ENCODE measurements around the gene NR6A1. TPM values are rescaled to one million over a fixed set of nuclear protein-coding genes. Genes with fewer than 3 reads are reported as not detected.
A peak's percentile ranks its signal among the peaks of the same experiment; 100 is the strongest.

Gene NR6A1
- total RNA-seq, 1 experiment from 2014 or later, result 164 TPM

DNA sequence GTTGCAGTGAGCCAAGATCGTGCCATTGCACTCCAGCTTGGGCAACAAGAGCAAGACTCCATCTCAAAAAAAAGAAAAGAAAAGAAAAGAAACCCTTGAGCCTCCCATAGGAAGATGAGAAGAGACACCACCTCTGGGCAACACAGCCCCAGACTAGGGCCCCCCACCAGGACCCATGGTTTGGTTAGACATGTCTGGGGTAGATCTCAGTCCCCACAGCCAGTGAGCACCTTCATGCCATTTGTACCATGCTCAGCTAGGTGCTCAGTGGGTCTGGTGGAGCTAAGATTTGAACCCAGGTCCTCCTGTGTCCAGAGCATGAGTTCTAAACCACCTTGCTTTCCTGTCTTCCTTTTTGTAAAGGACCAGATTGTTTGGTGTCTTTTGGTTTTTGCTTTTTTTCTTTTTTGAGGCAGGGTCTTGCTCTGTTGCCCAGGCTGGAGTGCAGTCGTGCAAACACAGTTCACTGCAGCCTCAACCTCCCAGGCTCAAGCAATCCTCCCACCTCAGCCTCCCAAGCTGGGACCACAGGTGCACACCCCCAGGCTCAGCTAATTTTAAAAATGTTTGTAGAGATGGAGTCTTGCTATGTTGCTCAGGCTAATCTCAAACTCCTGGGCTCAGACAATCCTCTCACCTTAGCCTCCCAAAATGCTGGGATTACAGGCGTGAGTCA, 17.6 kb upstream of the NR6A1 start (continued):
- TF ChIP-seq, protein P1, sequence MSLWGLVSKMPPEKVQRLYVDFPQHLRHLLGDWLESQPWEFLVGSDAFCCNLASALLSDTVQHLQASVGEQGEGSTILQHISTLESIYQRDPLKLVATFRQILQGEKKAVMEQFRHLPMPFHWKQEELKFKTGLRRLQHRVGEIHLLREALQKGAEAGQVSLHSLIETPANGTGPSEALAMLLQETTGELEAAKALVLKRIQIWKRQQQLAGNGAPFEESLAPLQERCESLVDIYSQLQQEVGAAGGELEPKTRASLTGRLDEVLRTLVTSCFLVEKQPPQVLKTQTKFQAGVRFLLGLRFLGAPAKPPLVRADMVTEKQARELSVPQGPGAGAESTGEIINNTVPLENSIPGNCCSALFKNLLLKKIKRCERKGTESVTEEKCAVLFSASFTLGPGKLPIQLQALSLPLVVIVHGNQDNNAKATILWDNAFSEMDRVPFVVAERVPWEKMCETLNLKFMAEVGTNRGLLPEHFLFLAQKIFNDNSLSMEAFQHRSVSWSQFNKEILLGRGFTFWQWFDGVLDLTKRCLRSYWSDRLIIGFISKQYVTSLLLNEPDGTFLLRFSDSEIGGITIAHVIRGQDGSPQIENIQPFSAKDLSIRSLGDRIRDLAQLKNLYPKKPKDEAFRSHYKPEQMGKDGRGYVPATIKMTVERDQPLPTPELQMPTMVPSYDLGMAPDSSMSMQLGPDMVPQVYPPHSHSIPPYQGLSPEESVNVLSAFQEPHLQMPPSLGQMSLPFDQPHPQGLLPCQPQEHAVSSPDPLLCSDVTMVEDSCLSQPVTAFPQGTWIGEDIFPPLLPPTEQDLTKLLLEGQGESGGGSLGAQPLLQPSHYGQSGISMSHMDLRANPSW (CRISPR knock-in tag; conservative IDR thresholded peaks at IDR 0.05; ENCODE audit: low read depth), result no peak
- TF ChIP-seq NR2C2 (CRISPR knock-in tag; IDR thresholded peaks at IDR 0.05), result no peak
- TF ChIP-seq ETV6 (CRISPR knock-in tag; IDR thresholded peaks at IDR 0.05), result no peak
- TF ChIP-seq JAZF1 (CRISPR knock-in tag; IDR thresholded peaks at IDR 0.05), result no peak
- no peak for TF ChIP-seq GABPB1 (CRISPR knock-in tag; IDR thresholded peaks at IDR 0.05)

- no peak for ATAC-seq
- Mint-ChIP-seq H3K4me3 (no peak overlapping the region), H3K27ac (no peak overlapping the region), H3K27me3 (ENCODE audit: low read depth) (no peaks in the 10 kb centered on the region), H3K36me3 (no peaks in the 10 kb centered on the region), H3K9me3 (no peaks in the 10 kb centered on the region), H3K4me1 (no peaks in the 10 kb centered on the region)
- CTCF ChIA-PET, result interaction anchor here (1.4 to 4.4 kb wide), 5 partner anchors 10 to 66 kb away, joined by 3 to 25 read pairs (median 4); partner anchors contain the start of genes OLFML2A and WDR38
- peak; percentile 7 for DNase-seq (ENCODE audit: low spot score)
- POLR2A ChIA-PET, result no interaction called here
- TF ChIP-seq ZNF416 (CRISPR knock-in tag; IDR thresholded peaks at IDR 0.05) (no peak), HMGA2 (CRISPR knock-in tag; IDR thresholded peaks at IDR 0.05) (peak; percentile 69; the same call in 1 of the 2 replicates)
These were observed 15.9 kb upstream of the NR6A1 start for GRCh38 chr9:124786881-124787573.

DNA sequence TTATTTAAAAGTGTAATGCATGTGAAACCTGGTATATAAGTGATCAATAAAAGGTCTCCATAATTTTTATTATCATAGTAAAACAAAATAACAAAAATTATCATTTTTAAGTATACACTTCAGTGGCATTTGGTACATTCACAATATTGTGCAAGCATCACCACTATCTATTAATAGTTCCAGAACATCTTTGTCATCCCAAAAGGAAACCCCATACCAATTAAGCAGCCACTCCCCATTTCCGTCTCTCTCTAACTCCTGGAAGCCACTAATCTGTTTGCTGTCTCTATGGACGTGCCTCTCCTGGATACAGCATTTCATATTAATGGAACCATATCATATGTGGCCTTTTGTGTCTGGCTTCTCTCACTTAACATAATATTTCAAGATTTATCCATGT, 13.4 kb upstream of the NR6A1 start:
- CTCF ChIA-PET, result no interaction called here
- no peak overlapping the region for H3K27ac Mint-ChIP-seq
- ATAC-seq, result no peak
- TF ChIP-seq ZBTB21 (CRISPR knock-in tag; IDR thresholded peaks at IDR 0.05; ENCODE audit: borderline replicate concordance), result no peak
- H3K36me3 Mint-ChIP-seq, result no peaks in the 10 kb centered on the region
- H3K9me3 Mint-ChIP-seq, result no peaks in the 10 kb centered on the region
- peaks cover 7% of the 10 kb centered on the region for H3K4me1 Mint-ChIP-seq
- no peak overlapping the region for H3K4me3 Mint-ChIP-seq
- H3K27me3 Mint-ChIP-seq (ENCODE audit: low read depth), result no peaks in the 10 kb centered on the region
- POLR2A ChIA-PET, result no interaction called here
- DNase-seq (ENCODE audit: low spot score), result no peak

DNA sequence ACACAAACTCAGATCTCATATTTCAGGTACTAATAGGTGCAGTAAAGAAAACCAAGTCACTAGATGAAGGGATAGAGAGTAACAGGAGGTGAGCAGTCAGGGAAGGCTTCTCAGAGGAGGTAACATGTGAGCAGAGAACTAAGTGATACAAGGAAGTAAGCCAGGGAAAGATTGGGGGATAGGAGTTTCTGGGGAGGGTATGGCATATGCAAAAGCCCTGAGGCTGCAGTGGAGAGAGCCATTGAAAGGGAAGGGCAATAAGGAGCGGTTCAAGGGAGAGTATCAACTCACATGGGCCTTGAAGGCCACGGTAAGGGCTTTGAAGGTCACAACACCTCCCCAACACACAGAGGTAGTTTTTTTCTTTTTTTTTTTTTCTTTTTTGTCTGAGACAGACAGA, 12.7 kb upstream of the NR6A1 start:
- ChIA-PET CTCF (interaction anchor here (2.2 kb wide), 1 partner anchor 9 kb away, joined by 9 read pairs; no protein-coding TSS in a partner anchor), POLR2A (no interaction called here)
- H3K4me1 Mint-ChIP-seq, result peaks cover 14% of the 10 kb centered on the region
- no peak overlapping the region for H3K4me3 Mint-ChIP-seq
- H3K36me3 Mint-ChIP-seq, result no peaks in the 10 kb centered on the region
- peaks cover under 1% of the 10 kb centered on the region for H3K27me3 Mint-ChIP-seq (ENCODE audit: low read depth)
- ATAC-seq (no peak), DNase-seq (ENCODE audit: low spot score) (peak; percentile 0)
- no peak for TF ChIP-seq ZMAT4 (CRISPR knock-in tag; IDR thresholded peaks at IDR 0.05)
- no peak for TF ChIP-seq TP53 (CRISPR knock-in tag; IDR thresholded peaks at IDR 0.05)
- TF ChIP-seq ELF4 (CRISPR knock-in tag; IDR thresholded peaks at IDR 0.05; ENCODE audit: low read depth), result no peak
- TF ChIP-seq GTF2I (CRISPR knock-in tag; conservative IDR thresholded peaks at IDR 0.05), result no peak
- no peak overlapping the region; the same call in 1 of the 2 replicates for H3K27ac Mint-ChIP-seq
- H3K9me3 Mint-ChIP-seq, result no peaks in the 10 kb centered on the region

Measured in WTC11 (cell line).